Epithelial cell of esophagus (primary cell): ENCODE data around the gene ATP8B3.

Experiments used
- DNase-seq: peaks from one replicate; pipeline ENCODE4 v3.0.0; 2010; ENCODE audit warnings: low read depth
- H3K4me3 ChIP-seq: 2 replicates; pipeline ENCODE4 v1.5.1; 2011; ENCODE audit warnings: mild to moderate bottlenecking, low read length, control low read depth
- CTCF ChIP-seq: IDR thresholded peaks from 2 replicates; pipeline ENCODE4 v1.5.1; 2011; ENCODE audit warnings: low read depth, mild to moderate bottlenecking, low read length, control low read depth, inconsistent platforms; ENCODE audit not compliant: insufficient read depth; ENCODE audit errors: missing control alignments

ATP8B3 gene

DNA sequence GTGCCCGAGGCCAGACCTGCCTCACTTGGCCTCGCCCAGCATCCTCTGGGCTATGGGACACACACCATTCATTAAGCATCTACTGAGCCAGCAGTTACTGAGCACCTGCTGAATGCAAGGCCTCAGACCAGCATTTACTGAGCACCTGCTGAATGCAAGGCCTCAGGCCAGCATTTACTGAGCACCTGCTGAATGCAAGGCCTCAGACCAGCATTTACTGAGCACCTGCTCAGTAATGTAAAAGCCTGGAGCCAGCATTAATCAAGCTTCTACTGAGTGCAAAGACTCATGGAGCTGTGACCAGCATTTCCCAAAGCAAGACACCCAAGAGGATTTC is 3.7 kb downstream of the ATP8B3 start:
- no peak for TF ChIP-seq CTCF
- H3K4me3 ChIP-seq, result no peak overlapping the region
- DNase-seq, result no peak

- no peak for TF ChIP-seq CTCF
- peak; percentile 44 for DNase-seq
- H3K4me3 ChIP-seq, result no peak overlapping the region
Observed at GRCh38 chr19:1807695-1808394, 4.2 kb downstream of the ATP8B3 start.

- no peak for DNase-seq
- no peak overlapping the region for H3K4me3 ChIP-seq
- no peak for TF ChIP-seq CTCF
Observed at GRCh38 chr19:1807030-1807694, 4.9 kb downstream of the ATP8B3 start.

DNA sequence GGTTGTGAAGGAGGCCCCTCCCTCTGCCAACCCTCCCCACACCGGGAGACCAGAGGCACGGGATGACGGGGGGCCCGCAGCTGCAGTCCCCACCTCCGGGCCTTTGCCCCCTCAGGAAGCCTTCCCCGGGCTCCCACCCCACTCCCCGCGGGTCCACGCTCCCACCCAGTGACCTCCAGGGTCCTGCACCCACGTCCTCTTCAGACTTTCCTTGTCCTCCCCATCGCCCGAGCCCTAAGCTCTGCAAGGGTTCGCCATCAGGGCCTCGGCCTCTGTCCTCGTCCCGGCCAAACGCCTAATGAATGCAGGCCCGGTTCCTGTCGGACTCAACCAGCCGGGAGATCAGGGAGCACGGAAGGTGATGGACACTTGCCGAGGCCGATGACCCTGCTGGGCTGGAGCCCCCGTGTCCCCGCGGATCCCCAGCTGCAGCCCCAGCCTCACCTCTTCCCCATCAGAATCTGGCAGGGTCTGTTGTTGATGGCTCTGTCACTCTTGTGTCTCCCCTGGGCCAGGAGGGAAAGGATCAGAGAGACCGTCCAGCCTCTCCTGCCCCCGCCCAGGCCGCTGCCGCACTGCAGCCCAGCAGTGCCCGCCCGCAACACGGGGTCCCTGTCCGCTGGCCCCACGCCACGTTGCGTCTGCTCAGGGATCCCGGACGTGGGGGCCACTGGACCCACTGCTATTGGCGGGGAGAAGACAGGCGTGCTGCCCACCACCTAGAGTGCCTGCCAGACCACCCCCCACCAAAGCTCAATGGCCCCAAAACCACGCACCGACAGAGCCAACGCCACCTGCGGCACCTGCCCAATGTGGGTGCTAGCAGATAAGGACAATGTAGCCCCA is 5.7 kb downstream of the ATP8B3 start:
- DNase-seq, result no peak
- no peak for TF ChIP-seq CTCF
- no peak overlapping the region for H3K4me3 ChIP-seq

DNA sequence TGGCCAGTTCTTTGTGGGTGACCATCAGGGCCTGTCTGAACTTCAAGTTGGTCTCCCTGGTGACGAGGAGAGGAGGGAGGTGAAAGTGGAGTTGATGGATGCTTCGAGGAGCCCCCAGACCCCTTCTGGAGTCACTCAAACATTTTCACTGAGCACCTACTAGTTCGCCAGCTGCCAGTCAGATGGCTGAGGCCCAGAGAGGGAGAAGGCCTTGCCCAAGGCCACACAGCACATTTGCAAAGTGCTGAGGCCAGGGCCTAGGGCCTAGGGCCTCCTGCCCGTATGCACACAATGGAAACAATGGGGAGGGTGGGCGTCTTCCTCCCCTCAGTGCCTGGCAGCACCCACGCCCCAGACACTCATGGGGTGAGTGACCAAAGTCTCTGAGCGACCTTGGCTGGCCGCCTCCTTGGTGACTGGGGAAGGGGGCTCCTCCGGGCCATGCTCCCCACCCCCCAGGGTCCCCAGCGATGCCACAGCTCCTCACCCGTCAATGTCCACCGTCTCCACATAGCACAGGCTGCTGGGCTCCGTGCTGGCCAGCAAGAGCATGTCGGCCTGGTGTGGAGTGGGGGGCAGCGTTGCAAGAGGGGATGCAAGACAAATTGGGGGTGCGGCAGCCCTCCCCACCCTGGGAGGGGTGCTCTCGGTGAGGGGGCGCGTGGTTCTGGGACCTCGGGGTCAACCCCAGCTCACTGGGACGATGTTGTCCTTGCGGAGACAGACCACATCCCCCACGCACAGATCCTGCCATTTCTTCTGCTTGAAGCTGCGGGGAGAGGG is 6.5 kb downstream of the ATP8B3 start:
- no peak overlapping the region for H3K4me3 ChIP-seq
- TF ChIP-seq CTCF, result no peak
- DNase-seq, result no peak

DNA sequence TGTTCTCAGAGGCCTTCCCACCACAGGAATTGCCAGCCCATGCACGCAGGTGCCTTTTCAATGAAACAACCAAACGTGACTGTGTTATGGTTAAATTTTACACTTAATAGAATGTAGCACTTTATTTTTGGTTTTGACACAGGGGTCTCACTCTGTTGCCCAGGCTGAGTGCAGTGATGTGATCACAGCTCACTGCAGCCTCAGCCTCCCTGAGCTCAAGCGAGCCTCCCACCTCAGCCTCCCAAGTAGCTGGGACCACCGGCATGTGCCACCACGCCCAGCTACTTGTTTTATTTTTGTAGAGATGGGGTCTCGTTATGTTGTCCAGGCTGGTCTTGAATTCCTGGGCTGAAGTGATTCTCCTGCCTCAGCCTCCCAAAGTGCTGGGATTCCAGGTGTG is 7.2 kb downstream of the ATP8B3 start:
- no peak for DNase-seq
- H3K4me3 ChIP-seq, result no peak overlapping the region
- no peak for TF ChIP-seq CTCF
